Fibroblast of mammary gland (primary cell): ENCODE data around the gene MSANTD3.
"Not testable (repeated sequence)": the region's sequence is repeated elsewhere in the genome, so short reads cannot be mapped to it uniquely, and the experiment has no call there.

Experiments used
- DNase-seq: peaks from one replicate; pipeline ENCODE4 v3.0.0-alpha.2; 2010; ENCODE audit warnings: low read depth
- H3K4me3 ChIP-seq: 2 replicates; pipeline ENCODE4 v1.5.1; 2011; ENCODE audit warnings: low read depth, mild to moderate bottlenecking, low read length, moderate library complexity; ENCODE audit not compliant: control insufficient read depth
- TF ChIP-seq, protein P1 (sequence below): conservative IDR thresholded peaks from 2 replicates; pipeline ENCODE4 v1.5.1; 2011; ENCODE audit warnings: low read depth, low read length, inconsistent platforms; ENCODE audit not compliant: control insufficient read depth, insufficient read depth

Gene MSANTD3

DNA sequence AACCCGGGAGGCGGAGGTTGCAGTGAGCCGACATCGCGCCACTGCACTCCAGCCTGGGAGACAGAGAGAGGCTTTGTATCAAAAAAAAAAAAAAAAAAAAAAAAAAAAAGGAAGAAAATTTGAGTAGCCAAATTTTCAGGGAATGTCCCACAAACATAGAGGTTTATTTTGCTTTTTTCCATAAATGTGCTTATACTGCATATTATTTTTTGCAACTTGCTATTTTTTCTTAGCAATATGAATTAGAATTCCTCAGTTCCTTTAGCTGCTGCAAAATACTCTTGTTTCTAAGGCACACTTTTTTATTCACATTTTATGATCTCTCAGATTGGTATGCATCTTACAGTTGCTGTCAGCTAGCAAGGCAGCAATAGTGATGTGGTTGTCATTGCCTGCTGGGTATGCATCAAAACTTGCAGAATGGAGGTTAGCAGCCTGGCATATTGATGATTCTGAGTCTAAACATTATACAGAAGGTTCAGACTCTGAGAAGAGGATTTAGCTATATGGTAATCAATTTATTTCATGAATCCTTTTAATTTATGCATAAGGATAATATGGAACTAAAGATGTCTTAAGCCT is 13.0 kb upstream of the MSANTD3 start:
- TF ChIP-seq, protein P1, sequence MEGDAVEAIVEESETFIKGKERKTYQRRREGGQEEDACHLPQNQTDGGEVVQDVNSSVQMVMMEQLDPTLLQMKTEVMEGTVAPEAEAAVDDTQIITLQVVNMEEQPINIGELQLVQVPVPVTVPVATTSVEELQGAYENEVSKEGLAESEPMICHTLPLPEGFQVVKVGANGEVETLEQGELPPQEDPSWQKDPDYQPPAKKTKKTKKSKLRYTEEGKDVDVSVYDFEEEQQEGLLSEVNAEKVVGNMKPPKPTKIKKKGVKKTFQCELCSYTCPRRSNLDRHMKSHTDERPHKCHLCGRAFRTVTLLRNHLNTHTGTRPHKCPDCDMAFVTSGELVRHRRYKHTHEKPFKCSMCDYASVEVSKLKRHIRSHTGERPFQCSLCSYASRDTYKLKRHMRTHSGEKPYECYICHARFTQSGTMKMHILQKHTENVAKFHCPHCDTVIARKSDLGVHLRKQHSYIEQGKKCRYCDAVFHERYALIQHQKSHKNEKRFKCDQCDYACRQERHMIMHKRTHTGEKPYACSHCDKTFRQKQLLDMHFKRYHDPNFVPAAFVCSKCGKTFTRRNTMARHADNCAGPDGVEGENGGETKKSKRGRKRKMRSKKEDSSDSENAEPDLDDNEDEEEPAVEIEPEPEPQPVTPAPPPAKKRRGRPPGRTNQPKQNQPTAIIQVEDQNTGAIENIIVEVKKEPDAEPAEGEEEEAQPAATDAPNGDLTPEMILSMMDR: no peak

DNA sequence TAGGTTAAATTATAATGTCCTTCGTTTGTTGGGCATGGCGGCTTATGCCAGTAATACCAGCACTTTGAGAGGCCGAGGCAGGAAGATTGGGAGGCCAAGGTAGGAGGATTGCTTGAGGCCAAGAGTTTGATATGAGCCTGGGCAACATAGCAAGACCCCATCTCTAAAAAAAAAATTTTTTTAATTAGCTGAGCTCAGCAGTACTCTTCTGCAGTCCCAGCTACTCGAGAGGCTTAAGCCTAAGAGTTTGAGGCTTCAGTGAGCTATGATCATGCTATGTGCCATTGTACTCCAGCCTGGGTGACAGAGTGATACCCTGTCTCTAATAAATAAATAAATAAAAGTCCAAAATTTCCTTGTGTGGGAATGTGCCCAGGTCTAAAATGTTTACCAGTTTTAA is 9.1 kb upstream of the MSANTD3 start:
- no peak overlapping the region for H3K4me3 ChIP-seq
- TF ChIP-seq, protein P1: no peak
- DNase-seq: no peak

More for the DNA sequence above, 13.0 kb upstream of the MSANTD3 start:
- H3K4me3 ChIP-seq: no peak overlapping the region
- DNase-seq: no peak

DNA sequence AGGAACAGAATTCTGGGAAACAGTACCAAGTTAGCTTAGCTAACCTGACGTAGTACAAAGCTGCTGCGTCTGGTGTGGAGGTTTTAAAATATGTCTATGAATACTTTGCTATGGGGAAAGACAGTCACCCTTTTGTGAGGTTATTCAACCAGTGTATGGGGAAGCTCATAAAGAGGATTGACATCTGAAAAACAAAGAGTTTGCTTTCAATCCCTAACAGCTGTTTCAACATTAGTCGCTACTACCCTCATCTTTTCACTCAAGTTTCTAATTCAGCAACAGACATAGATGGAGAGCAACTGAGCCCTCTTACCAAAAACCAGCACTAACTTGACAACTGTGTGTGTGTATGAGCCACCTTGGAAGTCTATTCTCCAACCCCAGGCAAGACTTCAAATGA is 7.8 kb upstream of the MSANTD3 start:
- DNase-seq: no peak
- H3K4me3 ChIP-seq: no peak overlapping the region
- TF ChIP-seq, protein P1: no peak

DNA sequence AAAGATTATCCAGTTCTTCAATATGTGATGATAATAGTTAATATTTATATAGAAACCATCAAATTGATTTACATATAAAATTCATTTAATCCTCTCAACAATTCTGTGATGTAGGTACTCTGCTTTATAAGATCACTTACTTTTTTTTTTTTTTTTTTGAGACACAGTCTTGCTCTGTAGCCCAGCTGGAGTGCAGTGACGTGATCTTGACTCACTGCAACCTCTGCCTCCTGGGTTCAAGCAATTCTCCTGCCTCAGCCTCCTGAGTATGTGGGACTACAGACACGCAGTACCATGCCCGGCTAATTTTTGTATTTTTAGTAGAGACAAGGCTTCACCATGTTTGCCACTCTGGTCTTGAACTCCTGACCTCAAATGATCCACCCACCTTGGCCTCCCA is 5.8 kb upstream of the MSANTD3 start:
- not testable (repeated sequence) for DNase-seq, H3K4me3 ChIP-seq

DNA sequence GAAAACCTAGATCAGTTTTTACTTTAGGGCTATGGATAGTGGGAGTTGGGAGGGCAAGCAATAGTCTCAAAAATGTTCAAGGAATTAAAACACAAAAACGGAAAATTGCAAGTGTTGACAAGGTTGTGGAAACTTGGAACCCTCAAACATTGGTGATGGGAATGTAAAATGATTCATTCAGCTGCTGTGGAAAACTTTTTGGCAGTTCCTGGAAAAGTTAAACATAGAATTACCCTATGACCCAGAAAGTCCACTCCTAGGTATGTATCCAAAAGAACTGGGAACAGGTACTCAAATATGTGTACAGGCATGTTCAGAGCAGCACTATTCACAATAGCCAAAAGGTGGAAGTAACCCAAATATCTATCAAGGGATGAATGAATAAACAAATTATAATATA is 1.2 kb upstream of the MSANTD3 start:
- H3K4me3 ChIP-seq: no peak overlapping the region
- TF ChIP-seq, protein P1: no peak
- peak; percentile 47 for DNase-seq

DNA sequence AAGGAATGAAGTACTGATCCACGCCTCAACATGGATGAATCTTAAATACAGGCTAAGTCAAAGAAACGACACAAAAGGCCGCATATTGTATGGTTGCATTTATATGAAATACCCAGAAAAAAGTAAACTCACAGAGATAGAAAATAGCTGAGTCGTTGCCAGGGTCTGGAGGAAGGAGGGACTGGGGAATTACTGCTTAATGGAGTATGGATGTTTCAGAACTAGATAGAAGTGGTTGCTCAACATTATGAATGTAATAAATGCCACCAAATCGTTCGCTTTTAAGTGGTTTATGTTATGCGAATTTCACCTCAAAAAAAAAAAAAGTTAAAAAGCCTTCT is 784 bp upstream of the MSANTD3 start:
- DNase-seq: no peak
- TF ChIP-seq, protein P1: no peak
- peak overlapping the region; percentile 71 for H3K4me3 ChIP-seq

DNA sequence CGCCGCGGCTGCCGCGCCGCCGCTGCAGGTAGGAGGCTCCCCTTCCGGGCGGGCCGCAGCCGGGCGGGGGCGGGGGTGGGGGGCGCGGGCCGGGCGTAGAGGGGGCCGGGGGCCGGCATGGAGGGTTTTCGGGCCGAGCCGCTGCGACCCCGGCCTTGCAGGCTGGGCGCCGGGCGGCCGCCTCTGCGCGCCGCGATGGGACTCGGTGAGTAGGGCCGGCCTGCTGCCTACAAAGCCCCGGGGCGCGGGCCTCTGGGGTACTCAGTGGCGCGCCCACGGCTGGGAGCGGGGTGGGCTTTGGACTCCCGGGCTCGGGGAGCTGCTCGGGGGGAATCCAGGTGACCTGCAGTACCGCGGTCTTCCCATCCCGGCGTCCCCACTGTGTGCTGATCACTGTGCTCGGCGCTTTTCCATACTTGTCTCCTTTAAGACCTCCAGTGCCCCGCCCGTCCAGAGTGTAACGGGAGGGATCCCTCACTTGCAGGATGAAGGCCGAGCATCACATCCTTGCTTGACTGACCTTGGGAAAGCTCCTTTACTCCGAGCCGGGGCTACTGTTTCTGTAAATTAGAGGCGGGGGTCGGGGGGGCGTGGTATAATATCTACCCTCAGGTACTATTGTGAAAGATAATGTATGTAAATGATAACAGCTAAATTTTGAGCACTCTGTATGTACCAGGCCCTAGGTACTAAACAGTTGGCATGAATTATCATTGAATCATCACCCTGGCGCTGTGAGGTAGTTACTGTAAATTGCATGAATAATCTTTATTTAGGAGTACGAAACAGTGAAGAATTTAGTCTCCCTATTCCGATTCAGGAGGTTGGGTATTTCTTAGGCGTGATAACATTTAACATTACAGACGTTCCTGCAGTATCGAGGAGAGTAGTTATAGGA is 672 bp downstream of the MSANTD3 start:
- peak; percentile 76 for DNase-seq
- peak overlapping the region; percentile 83 for H3K4me3 ChIP-seq

More for the DNA sequence above, 672 bp downstream of the MSANTD3 start:
- TF ChIP-seq, protein P1: no peak
